Measurements from ENCODE around the gene AUTS2. TPM values are rescaled to one million over a fixed set of nuclear protein-coding genes. Genes with fewer than 3 reads are reported as not detected.

The AUTS2 gene
- total RNA-seq, 1 experiment from 2014 or later: not detected

DNA sequence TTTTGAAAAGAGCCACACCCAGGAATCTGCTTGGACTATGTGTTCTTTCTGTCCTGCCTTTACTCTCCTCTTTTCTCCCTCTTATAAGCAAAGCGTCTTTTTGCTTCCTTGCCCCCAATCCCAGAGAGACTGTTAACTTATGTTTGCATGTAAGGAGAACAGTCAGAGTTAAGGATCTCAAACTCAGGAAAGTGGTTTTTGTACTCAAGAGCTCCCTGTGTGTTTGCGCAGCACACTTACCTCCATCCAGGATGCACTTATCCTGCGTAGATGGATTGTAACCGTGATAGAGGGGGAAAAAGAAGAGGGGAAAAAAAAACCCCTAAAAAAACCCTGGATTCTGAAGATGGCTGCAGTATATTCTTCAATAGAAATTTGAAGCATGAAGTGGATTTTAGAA, 228.9 kb downstream of the AUTS2 start:
- CTCF ChIA-PET: no interaction called here
- H3K27me3 Mint-ChIP-seq (ENCODE audit: unreplicated experiment): no peaks in the 10 kb centered on the region
- no peaks in the 10 kb centered on the region for H3K4me1 Mint-ChIP-seq (ENCODE audit: low read depth, unreplicated experiment)
- no peaks in the 10 kb centered on the region for H3K36me3 Mint-ChIP-seq (ENCODE audit: insufficient read depth, unreplicated experiment)
- intact Hi-C loops (cut with micrococcal nuclease; ENCODE audit: unreplicated experiment): no loop called here
- TF ChIP-seq, protein P1, sequence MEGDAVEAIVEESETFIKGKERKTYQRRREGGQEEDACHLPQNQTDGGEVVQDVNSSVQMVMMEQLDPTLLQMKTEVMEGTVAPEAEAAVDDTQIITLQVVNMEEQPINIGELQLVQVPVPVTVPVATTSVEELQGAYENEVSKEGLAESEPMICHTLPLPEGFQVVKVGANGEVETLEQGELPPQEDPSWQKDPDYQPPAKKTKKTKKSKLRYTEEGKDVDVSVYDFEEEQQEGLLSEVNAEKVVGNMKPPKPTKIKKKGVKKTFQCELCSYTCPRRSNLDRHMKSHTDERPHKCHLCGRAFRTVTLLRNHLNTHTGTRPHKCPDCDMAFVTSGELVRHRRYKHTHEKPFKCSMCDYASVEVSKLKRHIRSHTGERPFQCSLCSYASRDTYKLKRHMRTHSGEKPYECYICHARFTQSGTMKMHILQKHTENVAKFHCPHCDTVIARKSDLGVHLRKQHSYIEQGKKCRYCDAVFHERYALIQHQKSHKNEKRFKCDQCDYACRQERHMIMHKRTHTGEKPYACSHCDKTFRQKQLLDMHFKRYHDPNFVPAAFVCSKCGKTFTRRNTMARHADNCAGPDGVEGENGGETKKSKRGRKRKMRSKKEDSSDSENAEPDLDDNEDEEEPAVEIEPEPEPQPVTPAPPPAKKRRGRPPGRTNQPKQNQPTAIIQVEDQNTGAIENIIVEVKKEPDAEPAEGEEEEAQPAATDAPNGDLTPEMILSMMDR (IDR thresholded peaks at IDR 0.05; ENCODE audit: unreplicated experiment): no peak
- BruUV-seq (replicated peaks): no TSS peak
- H3K4me3 Mint-ChIP-seq (ENCODE audit: low read depth, unreplicated experiment): no peak overlapping the region
- no peak for DNase-seq
- H3K27ac Mint-ChIP-seq (ENCODE audit: unreplicated experiment): no peak overlapping the region
- peaks cover 3% of the 10 kb centered on the region for H3K9me3 Mint-ChIP-seq (ENCODE audit: low read depth, unreplicated experiment)

DNA sequence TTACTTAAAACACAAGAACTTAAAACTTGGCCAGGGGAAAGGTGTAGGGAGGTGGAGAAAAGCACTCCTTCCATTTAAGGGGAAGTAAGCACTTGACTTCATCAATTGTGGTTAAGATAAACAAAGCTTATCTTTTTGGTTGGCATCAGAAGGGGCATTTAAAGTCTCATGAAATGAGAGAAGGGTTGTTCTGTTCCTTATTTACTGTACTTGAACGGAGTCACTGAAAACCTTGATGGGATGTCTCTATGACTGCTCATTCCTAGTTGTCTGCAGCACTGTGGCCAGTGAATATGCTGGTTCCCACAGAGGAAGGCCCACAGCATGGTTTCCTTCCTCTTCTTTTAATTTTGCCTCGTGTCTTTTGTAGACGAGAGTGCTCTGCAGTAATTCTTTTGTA, 229.3 kb downstream of the AUTS2 start:
- CTCF ChIA-PET: no interaction called here
- no TSS peak for BruUV-seq (replicated peaks)
- H3K9me3 Mint-ChIP-seq (ENCODE audit: low read depth, unreplicated experiment): peaks cover 3% of the 10 kb centered on the region
- H3K4me3 Mint-ChIP-seq (ENCODE audit: low read depth, unreplicated experiment): no peak overlapping the region
- TF ChIP-seq, protein P1 (IDR thresholded peaks at IDR 0.05; ENCODE audit: unreplicated experiment): no peak
- H3K36me3 Mint-ChIP-seq (ENCODE audit: insufficient read depth, unreplicated experiment): no peaks in the 10 kb centered on the region
- no peak overlapping the region for H3K27ac Mint-ChIP-seq (ENCODE audit: unreplicated experiment)
- H3K27me3 Mint-ChIP-seq (ENCODE audit: unreplicated experiment): no peaks in the 10 kb centered on the region
- no peaks in the 10 kb centered on the region for H3K4me1 Mint-ChIP-seq (ENCODE audit: low read depth, unreplicated experiment)
- DNase-seq: no peak
- intact Hi-C loops (cut with micrococcal nuclease; ENCODE audit: unreplicated experiment): no loop called here

DNA sequence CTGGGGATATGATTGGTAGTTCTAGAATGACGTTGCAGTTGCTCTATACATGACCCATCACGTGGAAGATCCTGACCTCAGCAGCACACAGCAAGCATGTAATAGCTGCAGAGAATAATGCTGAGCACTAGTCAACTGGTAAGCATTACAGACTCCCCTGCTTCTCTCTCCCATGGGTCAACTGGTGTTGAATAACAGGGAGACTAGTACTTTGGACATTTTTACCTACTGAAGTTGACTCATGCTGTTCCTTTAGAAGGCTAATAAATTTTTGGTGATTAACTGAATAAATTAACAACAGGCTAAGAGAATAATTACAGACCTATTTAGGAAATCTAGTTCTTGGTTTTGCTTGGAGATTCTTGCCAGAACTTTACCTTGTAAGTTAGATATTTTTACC, 234.1 kb downstream of the AUTS2 start:
- Mint-ChIP-seq H3K27me3 (ENCODE audit: unreplicated experiment) (no peaks in the 10 kb centered on the region), H3K4me1 (ENCODE audit: low read depth, unreplicated experiment) (no peaks in the 10 kb centered on the region), H3K36me3 (ENCODE audit: insufficient read depth, unreplicated experiment) (no peaks in the 10 kb centered on the region), H3K27ac (ENCODE audit: unreplicated experiment) (no peak overlapping the region), H3K4me3 (ENCODE audit: low read depth, unreplicated experiment) (no peak overlapping the region), H3K9me3 (ENCODE audit: low read depth, unreplicated experiment) (peaks cover 6% of the 10 kb centered on the region)
- intact Hi-C loops (cut with micrococcal nuclease; ENCODE audit: unreplicated experiment): no loop called here
- TF ChIP-seq, protein P1 (IDR thresholded peaks at IDR 0.05; ENCODE audit: unreplicated experiment): no peak
- CTCF ChIA-PET: no interaction called here
- BruUV-seq (replicated peaks): no TSS peak
- no peak for DNase-seq

DNA sequence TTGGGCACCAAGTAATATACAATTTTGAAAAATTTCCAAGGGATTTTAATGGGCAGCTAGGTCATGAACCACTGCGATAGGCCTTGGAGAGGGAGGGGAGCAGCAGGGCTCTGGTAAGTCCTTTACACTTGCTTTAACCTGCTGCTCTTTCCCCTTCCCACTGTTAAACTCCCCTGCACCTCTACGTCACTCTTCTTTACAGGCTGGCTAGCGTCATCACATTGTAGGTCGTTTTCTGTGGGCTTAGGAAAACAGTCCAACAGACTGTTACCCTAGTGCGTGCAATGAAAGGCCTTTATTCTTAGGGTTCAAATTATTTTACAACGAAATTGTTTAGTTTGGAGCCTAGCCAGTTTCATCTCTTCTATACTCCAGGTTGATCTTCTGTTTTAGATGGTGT, 235.7 kb downstream of the AUTS2 start:
- intact Hi-C loops (cut with micrococcal nuclease; ENCODE audit: unreplicated experiment): no loop called here
- TF ChIP-seq, protein P1 (IDR thresholded peaks at IDR 0.05; ENCODE audit: unreplicated experiment): no peak
- Mint-ChIP-seq H3K4me3 (ENCODE audit: low read depth, unreplicated experiment) (no peak overlapping the region), H3K36me3 (ENCODE audit: insufficient read depth, unreplicated experiment) (no peaks in the 10 kb centered on the region), H3K9me3 (ENCODE audit: low read depth, unreplicated experiment) (peaks cover 6% of the 10 kb centered on the region), H3K4me1 (ENCODE audit: low read depth, unreplicated experiment) (no peaks in the 10 kb centered on the region), H3K27ac (ENCODE audit: unreplicated experiment) (no peak overlapping the region), H3K27me3 (ENCODE audit: unreplicated experiment) (no peaks in the 10 kb centered on the region)
- BruUV-seq (replicated peaks): no TSS peak
- CTCF ChIA-PET: no interaction called here
- DNase-seq: no peak

DNA sequence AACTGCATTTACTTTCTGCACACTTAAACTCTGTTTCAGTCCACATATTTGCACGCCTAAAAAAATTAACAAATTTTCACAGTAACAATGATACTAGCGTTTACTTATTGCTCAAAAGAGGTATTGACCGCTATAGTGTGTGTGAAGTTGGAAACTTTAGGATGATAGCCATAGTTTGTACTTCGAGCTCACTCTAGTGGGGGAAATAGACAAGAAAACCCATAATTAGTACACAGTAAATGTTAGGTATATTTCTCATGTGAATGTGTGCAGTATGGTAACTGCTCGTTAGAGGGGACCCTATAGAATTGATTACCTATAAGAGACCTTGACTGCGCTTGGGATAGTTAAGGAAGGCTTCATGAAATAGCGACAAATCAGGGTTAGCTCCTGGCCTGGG, 238.4 kb downstream of the AUTS2 start:
- CTCF ChIA-PET: no interaction called here
- no peak for DNase-seq
- intact Hi-C loops (cut with micrococcal nuclease; ENCODE audit: unreplicated experiment): no loop called here
- H3K4me1 Mint-ChIP-seq (ENCODE audit: low read depth, unreplicated experiment): no peaks in the 10 kb centered on the region
- no peak overlapping the region for H3K4me3 Mint-ChIP-seq (ENCODE audit: low read depth, unreplicated experiment)
- no TSS peak for BruUV-seq (replicated peaks)
- TF ChIP-seq, protein P1 (IDR thresholded peaks at IDR 0.05; ENCODE audit: unreplicated experiment): no peak
- H3K27ac Mint-ChIP-seq (ENCODE audit: unreplicated experiment): no peak overlapping the region
- H3K36me3 Mint-ChIP-seq (ENCODE audit: insufficient read depth, unreplicated experiment): no peaks in the 10 kb centered on the region
- peaks cover 3% of the 10 kb centered on the region for H3K9me3 Mint-ChIP-seq (ENCODE audit: low read depth, unreplicated experiment)
- H3K27me3 Mint-ChIP-seq (ENCODE audit: unreplicated experiment): no peaks in the 10 kb centered on the region
